SK-MEL-5 (cell line): ENCODE data around the gene TUBB1. TPM values are rescaled to one million over a fixed set of nuclear protein-coding genes. Genes with fewer than 3 reads are reported as not detected.
A peak's percentile ranks its signal among the peaks of the same experiment; 100 is the strongest.

Experiments used
- DNase-seq: peaks from one replicate; pipeline ENCODE4 v3.0.0-alpha.2; 2016; ENCODE audit warnings: low read depth, low spot score
- in situ Hi-C: cut with HindIII; loops from 2 replicates; pipeline ENCODE4 v1.10.0; 2016; ENCODE audit warnings: low sequenced_read_pairs, high pct_unique_total_duplicates, low pct_unique_long_range_greater_than_20kb
- total RNA-seq: library from RNA; depleted of rRNA; stranded (reverse); fragments of >200 nt; shearing (Covaris generic); gene quantifications from 2 replicates; pipeline ENCODE4 v1.2.3, GENCODE V29; 2014

TUBB1 gene
- total RNA-seq, 1 experiment from 2014 or later = not detected

DNA sequence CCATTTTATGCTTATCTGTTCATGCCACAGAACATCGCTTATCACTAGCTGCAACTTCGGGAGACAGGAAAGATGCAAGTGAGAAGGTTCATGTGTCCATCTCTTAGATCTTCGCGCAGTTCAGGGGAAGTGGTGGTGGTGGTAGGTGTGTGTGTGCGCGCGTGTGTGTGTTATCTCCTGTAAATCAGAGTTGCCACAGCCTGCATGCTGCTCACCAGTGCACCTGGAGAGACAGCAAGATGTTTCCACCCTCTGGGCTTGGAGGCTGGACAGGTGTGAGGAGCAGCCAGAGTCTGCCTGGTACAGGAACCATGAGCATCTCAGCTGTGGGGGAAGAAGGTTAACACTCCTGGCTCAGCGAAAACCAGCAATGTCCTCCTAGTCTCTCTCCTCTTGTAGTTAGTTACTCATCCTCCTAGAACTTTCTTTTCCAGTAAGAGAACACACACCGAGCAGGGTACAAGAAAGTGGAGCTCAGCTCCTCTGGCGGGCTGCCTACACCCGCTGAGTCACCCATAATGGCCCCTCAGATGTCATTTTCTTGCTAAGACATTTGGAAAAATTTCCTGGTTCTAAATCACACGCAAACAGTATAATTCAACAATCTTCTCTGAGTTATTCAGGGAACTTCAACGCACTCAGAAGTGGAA is 5.1 kb upstream of the TUBB1 start:
- in situ Hi-C loops = no loop called here
- DNase-seq = no peak

DNA sequence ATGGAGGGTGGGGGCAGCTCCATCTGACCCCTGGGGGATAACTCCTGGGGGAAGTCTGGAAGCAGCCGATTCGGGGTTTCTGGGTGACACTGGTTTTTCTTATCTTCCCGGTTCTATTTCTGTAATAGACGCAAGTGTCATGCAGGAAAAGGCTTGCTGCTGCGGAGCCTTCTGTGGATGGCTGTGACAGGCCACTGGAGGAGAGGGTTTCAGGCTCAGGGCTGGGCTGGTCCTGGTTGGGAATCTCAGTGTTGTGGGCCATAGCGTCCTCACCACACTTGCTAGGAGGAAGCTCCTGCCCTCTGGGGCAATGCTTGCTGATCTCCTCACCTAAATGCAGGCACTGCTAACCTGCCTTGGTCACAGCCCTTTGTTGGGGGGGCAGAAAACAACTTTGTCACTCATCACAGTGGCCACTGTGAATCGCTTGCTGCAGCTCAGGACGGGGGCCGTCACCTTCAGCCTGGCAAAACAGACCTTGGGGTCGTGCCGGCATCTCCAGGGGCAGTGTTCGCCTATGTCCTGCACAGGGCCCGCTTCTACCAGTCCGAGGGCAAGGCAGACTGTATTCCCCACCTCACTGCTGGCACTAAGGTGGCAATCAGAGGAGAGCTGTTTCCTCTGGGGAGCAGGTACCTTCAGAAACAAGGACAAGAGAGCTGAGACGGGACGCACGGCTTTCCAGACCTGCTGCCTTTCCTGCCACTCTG is 4.4 kb upstream of the TUBB1 start:
- no peak for DNase-seq
- in situ Hi-C loops = no loop called here

- DNase-seq = no peak
- in situ Hi-C loops = no loop called here
Measured at GRCh38 chr20:59015411-59015810, 3.8 kb upstream of the TUBB1 start.

- in situ Hi-C loops = no loop called here
- no peak for DNase-seq
Measured at GRCh38 chr20:59015812-59016711, 3.2 kb upstream of the TUBB1 start.

DNA sequence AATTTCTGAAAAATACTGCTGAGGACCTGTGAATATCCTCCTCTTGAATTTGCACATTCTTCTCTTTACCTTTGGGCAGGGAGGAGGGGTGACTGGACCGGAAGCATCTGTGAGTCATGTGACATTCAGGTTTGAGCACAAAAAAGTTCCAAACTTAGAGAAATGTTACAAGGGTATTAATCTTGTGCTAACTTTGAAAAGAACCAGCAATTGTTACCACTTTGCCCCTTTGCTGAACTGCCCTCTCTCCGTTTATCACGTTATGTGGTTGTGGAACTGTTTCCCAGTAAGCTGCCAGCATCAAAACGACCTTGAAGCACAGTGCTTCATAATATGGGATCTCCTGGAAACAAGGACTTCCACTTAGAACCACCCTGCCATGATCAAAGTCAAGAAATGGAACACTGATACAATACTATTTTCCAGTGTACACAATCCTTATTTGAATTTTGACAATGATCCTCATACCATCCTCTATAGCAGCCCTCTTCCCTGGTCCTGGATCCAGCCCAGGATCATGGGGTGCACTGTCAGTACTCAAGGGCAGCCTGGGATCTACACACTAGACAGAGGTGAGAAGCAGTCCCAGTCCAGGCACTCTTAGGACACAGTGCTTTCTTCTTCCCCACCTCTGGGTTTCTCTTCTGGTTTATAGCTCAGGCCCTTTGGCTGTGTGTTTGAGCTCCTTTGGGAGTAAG is 2.3 kb upstream of the TUBB1 start:
- DNase-seq = no peak
- in situ Hi-C loops = no loop called here

DNA sequence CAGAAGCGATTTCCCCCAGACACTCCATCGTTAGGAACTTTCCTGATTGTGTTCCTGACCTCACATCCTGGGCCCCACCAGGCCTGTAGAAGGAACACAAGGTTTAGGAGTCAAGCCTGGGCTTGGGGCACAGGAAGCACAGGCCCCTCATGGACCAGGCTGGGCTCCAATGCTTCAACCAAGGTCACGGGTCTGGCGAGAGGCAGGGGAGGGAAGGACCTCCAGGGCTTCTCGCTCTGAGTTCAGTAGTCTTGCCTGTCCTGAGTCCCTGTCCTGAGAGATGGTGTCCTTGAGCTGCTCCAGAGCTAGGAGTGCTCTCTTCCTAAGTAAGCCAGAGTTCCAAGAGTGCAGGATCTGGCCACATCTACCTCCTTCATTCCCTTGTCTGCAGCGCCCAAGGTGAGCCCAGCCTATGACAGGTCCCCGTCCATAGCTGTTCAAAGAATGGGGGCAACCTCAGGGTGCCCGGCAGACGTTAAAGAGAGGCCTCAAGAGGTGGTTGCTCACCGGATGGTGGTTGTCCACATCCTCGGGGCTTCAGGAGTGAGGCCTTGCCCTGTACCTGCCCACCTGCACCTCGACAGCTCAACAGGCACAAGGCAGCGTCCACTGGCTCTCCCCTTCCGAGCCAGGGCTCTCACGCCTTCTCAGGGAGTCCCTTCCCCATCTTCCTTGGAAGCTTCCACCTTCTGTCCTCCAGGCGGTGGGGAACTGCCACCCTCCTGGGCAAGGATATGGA is 1.6 kb upstream of the TUBB1 start:
- in situ Hi-C loops = no loop called here
- no peak for DNase-seq

DNA sequence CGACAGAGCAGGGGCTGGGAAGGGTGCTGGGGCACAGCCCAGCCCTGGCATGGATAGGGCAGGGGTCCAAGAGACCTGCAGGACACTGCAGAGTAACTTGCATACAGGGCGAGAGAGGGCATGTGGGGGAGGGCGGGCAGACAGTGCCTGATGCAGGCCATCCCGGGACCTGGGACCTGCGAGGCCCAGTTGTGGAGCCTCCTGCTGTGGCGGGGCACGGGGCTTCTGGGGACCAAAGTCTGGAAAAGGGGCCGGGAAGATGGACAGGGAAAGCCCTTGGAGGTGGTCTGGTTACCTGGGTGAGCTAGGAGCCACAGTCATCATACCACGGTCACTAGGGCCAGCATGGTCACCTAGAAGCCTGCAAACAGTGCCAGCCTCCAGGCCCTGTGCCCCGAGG is 412 bp upstream of the TUBB1 start:
- no peak for DNase-seq
- in situ Hi-C loops = no loop called here

- peak; percentile 77 for DNase-seq
- in situ Hi-C loops = no loop called here
Measured at GRCh38 chr20:59020938-59021551, 1.8 kb downstream of the TUBB1 start.

DNA sequence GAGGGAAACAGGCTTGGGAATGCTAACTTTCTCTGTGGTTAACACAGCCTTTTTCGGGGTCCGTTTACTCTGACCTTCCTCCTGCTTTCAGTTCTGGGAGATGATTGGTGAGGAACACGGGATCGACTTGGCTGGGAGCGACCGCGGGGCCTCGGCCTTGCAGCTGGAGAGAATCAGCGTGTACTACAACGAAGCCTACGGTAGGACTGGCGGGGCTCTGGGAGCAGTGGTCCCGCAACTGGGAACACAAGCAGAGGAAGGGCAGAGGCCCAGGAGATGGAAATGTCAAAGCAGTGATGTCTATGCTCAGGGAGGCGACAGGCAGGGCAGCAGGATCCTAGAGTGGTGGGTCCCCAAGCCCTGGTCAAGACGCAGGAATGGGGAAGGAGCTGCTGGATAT is 3.5 kb downstream of the TUBB1 start:
- in situ Hi-C loops = no loop called here
- no peak for DNase-seq

GRCh38 chr20:59023616-59024015 is 4.4 kb downstream of the TUBB1 start:
- in situ Hi-C loops = no loop called here
- no peak for DNase-seq

GRCh38 chr20:59024111-59024530 is 4.9 kb downstream of the TUBB1 start:
- no peak for DNase-seq
- in situ Hi-C loops = no loop called here

GRCh38 chr20:59025086-59025485 is 5.9 kb downstream of the TUBB1 start:
- no peak for DNase-seq
- in situ Hi-C loops = no loop called here

DNA sequence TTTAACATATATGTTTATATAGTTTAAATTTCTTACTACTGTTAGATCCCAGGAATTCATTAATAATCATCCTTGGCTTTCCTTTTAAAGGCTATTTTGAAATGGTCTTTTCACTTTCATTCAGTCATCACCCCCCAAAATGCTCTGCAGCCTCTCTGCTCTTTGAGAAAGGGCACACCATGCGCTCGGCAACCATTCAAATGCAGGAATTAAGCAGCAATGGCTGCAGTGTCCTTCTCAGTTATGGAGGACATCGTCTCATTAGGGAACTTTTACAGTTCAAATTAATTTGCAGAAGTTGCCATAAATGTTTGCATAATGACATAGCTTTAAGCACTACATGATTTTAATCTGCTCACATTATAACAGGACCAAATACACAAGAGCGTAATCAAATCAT is 6.3 kb downstream of the TUBB1 start:
- in situ Hi-C loops = no loop called here
- DNase-seq = no peak

GRCh38 chr20:59026904-59027740 is 7.9 kb downstream of the TUBB1 start:
- in situ Hi-C loops = no loop called here
- DNase-seq = no peak

DNA sequence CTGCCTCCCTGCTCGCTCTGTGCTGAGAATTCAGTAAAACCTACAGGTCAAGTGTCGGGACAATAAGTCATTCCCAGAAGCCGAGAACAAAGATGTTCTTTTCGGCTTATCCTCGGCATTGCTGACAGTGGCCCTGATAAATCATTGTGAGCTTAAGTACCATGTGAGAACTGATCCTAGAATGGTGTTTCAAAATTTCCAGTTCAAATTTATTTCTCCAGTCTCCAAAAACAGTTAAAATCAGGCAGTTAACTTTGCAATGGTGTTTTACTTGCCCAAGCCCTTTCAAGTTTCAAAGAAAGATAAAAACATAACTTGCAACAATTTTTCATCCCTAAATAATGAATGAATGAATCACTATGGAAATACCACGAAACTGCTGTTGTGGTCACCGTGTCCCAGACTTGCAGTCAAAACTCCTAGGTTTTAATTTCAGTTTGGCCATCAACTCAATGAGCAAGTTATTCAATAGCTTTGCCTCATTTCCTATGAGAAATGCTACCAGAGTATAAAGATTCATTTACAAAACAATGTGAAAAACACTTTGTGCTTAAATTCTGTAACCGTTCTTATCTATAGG is 8.6 kb downstream of the TUBB1 start:
- in situ Hi-C loops = no loop called here
- DNase-seq = no peak

DNA sequence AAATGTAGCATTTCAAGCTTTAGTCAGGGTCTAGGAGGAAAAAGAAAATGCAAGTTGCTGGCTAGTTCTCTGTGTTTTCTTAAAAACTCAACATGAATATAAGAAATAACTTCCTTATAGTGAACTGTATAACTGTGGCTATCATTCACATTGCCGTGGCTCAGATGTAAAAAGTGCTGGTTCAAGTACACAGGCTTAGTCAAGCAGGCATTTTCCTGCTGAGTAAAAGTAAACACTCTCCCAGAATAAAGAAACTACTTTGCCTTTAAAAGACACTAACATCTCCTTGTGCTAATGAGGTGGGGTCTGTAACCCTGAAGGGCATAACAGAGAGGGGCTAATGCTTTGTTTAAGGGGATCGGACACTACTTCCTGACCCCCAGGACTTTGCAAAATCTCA is 9.6 kb downstream of the TUBB1 start:
- DNase-seq = no peak
- in situ Hi-C loops = no loop called here
